ENCODE data around the gene IFIH1.

Gene IFIH1

GRCh38 chr2:162253435-162253834, 65.0 kb downstream of the IFIH1 start:
- no peak overlapping the region for H3K4me3 ChIP-seq (ENCODE audit: low read depth, low read length)
- H3K36me3 ChIP-seq (ENCODE audit: control insufficient read depth, insufficient read depth, low read length), result no peaks in the 10 kb centered on the region
- H3K9me3 ChIP-seq (ENCODE audit: control insufficient read depth, insufficient read depth, low read length), result no peaks in the 10 kb centered on the region
- no peak overlapping the region for H3K9ac ChIP-seq (ENCODE audit: low read depth, low read length)
- no peaks in the 10 kb centered on the region for H3K4me1 ChIP-seq (ENCODE audit: control insufficient read depth, insufficient read depth, low read length)
- H3K27me3 ChIP-seq (ENCODE audit: control insufficient read depth, insufficient read depth, low read length), result no peaks in the 10 kb centered on the region

- Histone ChIP-seq H3K36me3 (ENCODE audit: control insufficient read depth, insufficient read depth, low read length) (no peaks in the 10 kb centered on the region), H3K4me1 (ENCODE audit: control insufficient read depth, insufficient read depth, low read length) (no peaks in the 10 kb centered on the region), H3K9me3 (ENCODE audit: control insufficient read depth, insufficient read depth, low read length) (no peaks in the 10 kb centered on the region), H3K9ac (ENCODE audit: low read depth, low read length) (no peak overlapping the region), H3K27me3 (ENCODE audit: control insufficient read depth, insufficient read depth, low read length) (no peaks in the 10 kb centered on the region), H3K4me3 (ENCODE audit: low read depth, low read length) (no peak overlapping the region)
Observed at GRCh38 chr2:162252153-162252552, 66.3 kb downstream of the IFIH1 start.

GRCh38 chr2:162245781-162246180, 72.7 kb downstream of the IFIH1 start:
- Histone ChIP-seq H3K4me3 (ENCODE audit: low read depth, low read length) (no peak overlapping the region), H3K4me1 (ENCODE audit: control insufficient read depth, insufficient read depth, low read length) (no peaks in the 10 kb centered on the region), H3K9me3 (ENCODE audit: control insufficient read depth, insufficient read depth, low read length) (no peaks in the 10 kb centered on the region), H3K9ac (ENCODE audit: low read depth, low read length) (no peak overlapping the region), H3K36me3 (ENCODE audit: control insufficient read depth, insufficient read depth, low read length) (no peaks in the 10 kb centered on the region), H3K27me3 (ENCODE audit: control insufficient read depth, insufficient read depth, low read length) (no peaks in the 10 kb centered on the region)

DNA sequence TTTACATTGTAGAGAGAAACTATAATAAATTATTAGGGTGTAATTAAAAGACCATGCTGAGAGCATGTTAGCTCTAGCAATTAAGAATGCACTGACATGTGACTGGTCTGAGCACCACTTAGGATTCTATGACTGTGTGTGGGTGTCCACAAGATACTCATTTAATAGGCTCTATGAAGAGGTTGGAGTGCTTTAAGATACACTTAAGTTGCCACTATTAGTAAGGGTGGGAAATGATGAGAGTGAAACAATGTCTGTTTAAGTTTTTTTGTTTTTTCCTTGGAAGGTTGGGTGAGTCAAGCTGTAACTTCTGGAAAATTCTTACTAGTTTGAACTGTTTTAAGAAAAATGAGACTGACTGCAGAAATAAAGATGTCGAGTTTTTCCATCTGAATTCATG, 73.4 kb downstream of the IFIH1 start:
- Histone ChIP-seq H3K36me3 (ENCODE audit: control insufficient read depth, insufficient read depth, low read length) (no peaks in the 10 kb centered on the region), H3K9ac (ENCODE audit: low read depth, low read length) (no peak overlapping the region), H3K27me3 (ENCODE audit: control insufficient read depth, insufficient read depth, low read length) (no peaks in the 10 kb centered on the region), H3K4me3 (ENCODE audit: low read depth, low read length) (no peak overlapping the region), H3K9me3 (ENCODE audit: control insufficient read depth, insufficient read depth, low read length) (no peaks in the 10 kb centered on the region), H3K4me1 (ENCODE audit: control insufficient read depth, insufficient read depth, low read length) (no peaks in the 10 kb centered on the region)

- Histone ChIP-seq H3K9me3 (ENCODE audit: control insufficient read depth, insufficient read depth, low read length) (no peaks in the 10 kb centered on the region), H3K36me3 (ENCODE audit: control insufficient read depth, insufficient read depth, low read length) (no peaks in the 10 kb centered on the region), H3K4me1 (ENCODE audit: control insufficient read depth, insufficient read depth, low read length) (no peaks in the 10 kb centered on the region), H3K27me3 (ENCODE audit: control insufficient read depth, insufficient read depth, low read length) (no peaks in the 10 kb centered on the region), H3K4me3 (ENCODE audit: low read depth, low read length) (no peak overlapping the region), H3K9ac (ENCODE audit: low read depth, low read length) (no peak overlapping the region)
Observed at GRCh38 chr2:162244541-162245031, 73.9 kb downstream of the IFIH1 start.

- no peak overlapping the region for H3K4me3 ChIP-seq (ENCODE audit: low read depth, low read length)
- H3K9me3 ChIP-seq (ENCODE audit: control insufficient read depth, insufficient read depth, low read length), result no peaks in the 10 kb centered on the region
- no peaks in the 10 kb centered on the region for H3K36me3 ChIP-seq (ENCODE audit: control insufficient read depth, insufficient read depth, low read length)
- no peaks in the 10 kb centered on the region for H3K4me1 ChIP-seq (ENCODE audit: control insufficient read depth, insufficient read depth, low read length)
- H3K9ac ChIP-seq (ENCODE audit: low read depth, low read length), result no peak overlapping the region
- H3K27me3 ChIP-seq (ENCODE audit: control insufficient read depth, insufficient read depth, low read length), result no peaks in the 10 kb centered on the region
Observed at GRCh38 chr2:162243715-162244114, 74.8 kb downstream of the IFIH1 start.

- Histone ChIP-seq H3K4me1 (ENCODE audit: control insufficient read depth, insufficient read depth, low read length) (no peaks in the 10 kb centered on the region), H3K9me3 (ENCODE audit: control insufficient read depth, insufficient read depth, low read length) (no peaks in the 10 kb centered on the region), H3K9ac (ENCODE audit: low read depth, low read length) (no peak within 1 kb of the TSS), H3K27me3 (ENCODE audit: control insufficient read depth, insufficient read depth, low read length) (no peaks in the 10 kb centered on the region), H3K4me3 (ENCODE audit: low read depth, low read length) (no peak within 1 kb of the TSS), H3K36me3 (ENCODE audit: control insufficient read depth, insufficient read depth, low read length) (no peaks in the 10 kb centered on the region)
Observed at GRCh38 chr2:162243294-162243693, 75.2 kb downstream of the IFIH1 start, which contains the start of gene FAP. FAP (minus strand) TSS chr2:162243445; CDS start chr2:162243327, 118 bp downstream.

DNA sequence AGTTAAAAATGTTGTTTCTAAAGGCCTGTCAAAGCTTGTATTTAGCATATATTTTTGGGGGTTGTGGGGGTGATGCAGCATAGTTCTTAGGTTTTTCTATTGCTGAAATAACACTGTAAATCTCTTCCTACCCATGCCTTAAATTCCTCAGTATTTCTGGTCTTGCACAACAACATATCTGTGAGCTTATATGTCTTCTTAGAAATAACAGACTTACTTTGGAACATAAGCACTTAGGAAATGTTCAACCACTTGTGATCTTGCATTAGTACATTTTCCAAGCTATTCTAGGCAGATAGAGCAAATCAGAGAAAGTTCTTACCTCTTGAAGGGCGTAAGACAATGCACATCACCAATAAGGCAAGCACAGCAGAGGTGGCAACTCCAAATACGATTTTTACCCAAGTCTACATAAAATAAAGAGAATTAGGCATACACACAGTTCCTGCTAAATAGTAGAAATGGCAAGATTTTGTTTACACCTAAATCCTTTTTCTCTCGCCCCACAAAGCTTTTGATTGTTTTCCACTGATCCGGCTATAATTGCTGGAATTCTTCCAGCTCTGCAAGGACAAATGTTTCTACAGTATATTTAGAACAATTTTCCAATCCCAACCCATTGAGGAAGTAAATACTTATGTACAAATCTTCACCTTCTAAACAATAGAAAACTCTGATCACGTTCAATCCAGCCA, 75.8 kb downstream of the IFIH1 start:
- Histone ChIP-seq H3K4me1 (ENCODE audit: control insufficient read depth, insufficient read depth, low read length) (no peaks in the 10 kb centered on the region), H3K4me3 (ENCODE audit: low read depth, low read length) (no peak overlapping the region), H3K27me3 (ENCODE audit: control insufficient read depth, insufficient read depth, low read length) (no peaks in the 10 kb centered on the region), H3K9ac (ENCODE audit: low read depth, low read length) (no peak overlapping the region), H3K9me3 (ENCODE audit: control insufficient read depth, insufficient read depth, low read length) (no peaks in the 10 kb centered on the region), H3K36me3 (ENCODE audit: control insufficient read depth, insufficient read depth, low read length) (no peaks in the 10 kb centered on the region)

DNA sequence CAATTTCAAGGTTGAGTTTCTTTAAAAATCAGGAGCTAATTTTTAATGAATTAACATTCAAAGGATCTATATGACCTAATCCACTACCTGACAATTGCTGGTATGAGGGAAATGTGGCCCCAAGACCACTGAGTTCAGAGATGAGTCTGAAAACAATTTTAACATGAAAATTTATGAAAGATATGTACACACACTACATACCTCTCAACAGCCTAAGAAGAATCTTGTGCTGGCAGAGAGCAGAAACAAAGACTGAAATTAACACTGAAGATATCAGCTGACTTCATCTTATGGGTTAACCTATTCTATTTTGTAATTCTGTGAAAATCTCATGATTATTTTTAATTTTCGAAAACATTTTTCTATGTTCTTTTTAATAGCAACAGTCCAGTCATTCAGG, 76.9 kb downstream of the IFIH1 start:
- Histone ChIP-seq H3K36me3 (ENCODE audit: control insufficient read depth, insufficient read depth, low read length) (no peaks in the 10 kb centered on the region), H3K4me1 (ENCODE audit: control insufficient read depth, insufficient read depth, low read length) (no peaks in the 10 kb centered on the region), H3K9ac (ENCODE audit: low read depth, low read length) (no peak overlapping the region), H3K27me3 (ENCODE audit: control insufficient read depth, insufficient read depth, low read length) (no peaks in the 10 kb centered on the region), H3K4me3 (ENCODE audit: low read depth, low read length) (no peak overlapping the region), H3K9me3 (ENCODE audit: control insufficient read depth, insufficient read depth, low read length) (no peaks in the 10 kb centered on the region)

DNA sequence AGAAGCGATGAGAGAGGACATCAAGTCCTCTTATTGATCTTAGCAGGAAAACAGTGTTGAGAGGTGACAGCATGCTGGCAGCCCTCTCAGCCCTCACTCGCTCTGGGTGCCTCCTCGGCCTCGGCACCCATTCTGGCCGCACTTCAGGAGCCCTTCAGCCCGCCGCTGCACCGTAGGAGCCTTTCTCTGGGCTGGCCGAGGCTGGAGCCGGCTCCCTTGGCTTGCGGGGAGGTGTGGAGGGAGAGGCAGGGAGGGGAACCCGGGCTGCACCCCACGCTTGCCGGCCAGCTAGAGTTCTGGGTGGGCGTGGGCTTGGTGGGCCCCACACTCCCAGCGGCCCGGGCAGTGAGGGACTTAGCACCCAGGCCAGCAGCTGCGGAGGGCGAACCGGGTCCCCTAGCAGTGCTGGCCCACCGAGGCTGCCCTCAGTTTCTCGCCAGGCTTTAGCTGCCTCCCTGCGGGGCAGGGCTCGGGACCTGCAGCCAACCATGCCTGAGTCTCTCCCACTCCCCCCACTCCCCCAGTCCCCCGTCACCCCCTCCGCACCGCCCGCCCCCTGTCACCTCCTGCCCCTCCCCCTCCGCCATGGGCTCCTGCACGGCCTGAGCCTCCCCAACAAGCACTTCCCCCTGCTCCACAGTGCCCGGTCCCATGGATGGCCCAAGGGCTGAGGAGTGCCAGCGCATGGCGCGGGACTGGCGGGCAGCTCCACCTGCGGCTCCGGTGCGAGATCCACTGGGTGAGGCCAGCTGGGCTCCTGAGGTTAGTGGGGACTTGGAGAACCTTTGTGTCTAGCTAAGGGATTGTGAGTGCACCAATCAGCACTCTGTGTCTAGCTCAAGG, 83.6 kb downstream of the IFIH1 start:
- no peaks in the 10 kb centered on the region for H3K36me3 ChIP-seq (ENCODE audit: control insufficient read depth, insufficient read depth, low read length)

GRCh38 chr2:162233197-162233596, 85.3 kb downstream of the IFIH1 start:
- Histone ChIP-seq H3K9ac (ENCODE audit: low read depth, low read length) (no peak overlapping the region), H3K4me1 (ENCODE audit: control insufficient read depth, insufficient read depth, low read length) (no peaks in the 10 kb centered on the region), H3K27me3 (ENCODE audit: control insufficient read depth, insufficient read depth, low read length) (no peaks in the 10 kb centered on the region), H3K9me3 (ENCODE audit: control insufficient read depth, insufficient read depth, low read length) (no peaks in the 10 kb centered on the region), H3K36me3 (ENCODE audit: control insufficient read depth, insufficient read depth, low read length) (no peaks in the 10 kb centered on the region), H3K4me3 (ENCODE audit: low read depth, low read length) (no peak overlapping the region)

More for the DNA sequence above, 83.6 kb downstream of the IFIH1 start:
- Histone ChIP-seq H3K27me3 (ENCODE audit: control insufficient read depth, insufficient read depth, low read length) (no peaks in the 10 kb centered on the region), H3K9me3 (ENCODE audit: control insufficient read depth, insufficient read depth, low read length) (no peaks in the 10 kb centered on the region), H3K4me1 (ENCODE audit: control insufficient read depth, insufficient read depth, low read length) (no peaks in the 10 kb centered on the region), H3K4me3 (ENCODE audit: low read depth, low read length) (no peak overlapping the region), H3K9ac (ENCODE audit: low read depth, low read length) (no peak overlapping the region)

DNA sequence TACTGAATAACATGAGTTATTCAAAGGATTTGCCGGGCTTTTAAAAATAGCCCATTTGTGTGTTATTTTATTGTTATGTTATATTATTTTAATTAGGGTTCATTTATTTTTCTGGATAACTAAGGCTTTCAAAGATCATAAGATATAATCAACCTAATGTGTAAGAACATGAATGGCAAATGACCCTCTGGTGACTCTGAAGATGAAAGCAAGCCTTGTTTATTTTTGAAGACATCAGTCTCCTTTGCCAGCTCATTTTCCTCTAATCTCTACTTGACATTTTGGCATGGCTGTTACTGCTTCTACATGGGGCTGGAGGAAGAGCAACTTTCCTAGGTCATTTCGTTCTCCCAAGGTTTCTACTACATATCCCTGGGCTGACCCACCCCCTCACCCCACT, 85.8 kb downstream of the IFIH1 start:
- no peaks in the 10 kb centered on the region for H3K4me1 ChIP-seq (ENCODE audit: control insufficient read depth, insufficient read depth, low read length)
- no peak overlapping the region for H3K9ac ChIP-seq (ENCODE audit: low read depth, low read length)
- no peak overlapping the region for H3K4me3 ChIP-seq (ENCODE audit: low read depth, low read length)
- no peaks in the 10 kb centered on the region for H3K36me3 ChIP-seq (ENCODE audit: control insufficient read depth, insufficient read depth, low read length)
- no peaks in the 10 kb centered on the region for H3K27me3 ChIP-seq (ENCODE audit: control insufficient read depth, insufficient read depth, low read length)
- no peaks in the 10 kb centered on the region for H3K9me3 ChIP-seq (ENCODE audit: control insufficient read depth, insufficient read depth, low read length)

Data from iPS-15b (cell line).